IMR-90 (cell line): ENCODE results near the gene HAX1.

Experiments
- BHLHE40 ChIP-seq: fragments of 150-350 bp; IDR thresholded peaks from 2 replicates; pipeline ENCODE4 v1.6.1; 2016; ENCODE audit warnings: mild to moderate bottlenecking, low read depth, low read length
- CEBPB ChIP-seq: IDR thresholded peaks from 2 replicates; pipeline ENCODE4 v1.6.1; 2012; ENCODE audit warnings: low read depth, low read length, improper control_type of control experiment
- POLR2A ChIP-seq: IDR thresholded peaks from 2 replicates; pipeline ENCODE4 v1.6.1; 2012; ENCODE audit warnings: mild to moderate bottlenecking, low read depth, low read length
- RCOR1 ChIP-seq: IDR thresholded peaks from 2 replicates; pipeline ENCODE4 v1.6.1; 2012; ENCODE audit warnings: mild to moderate bottlenecking, low read length, improper control_type of control experiment; ENCODE audit not compliant: insufficient replicate concordance
- TF ChIP-seq, protein P1 (sequence below): conservative IDR thresholded peaks from 2 replicates; pipeline ENCODE4 v1.5.1; 2012; ENCODE audit warnings: mild to moderate bottlenecking, low read depth, low read length, improper control_type of control experiment

DNA sequence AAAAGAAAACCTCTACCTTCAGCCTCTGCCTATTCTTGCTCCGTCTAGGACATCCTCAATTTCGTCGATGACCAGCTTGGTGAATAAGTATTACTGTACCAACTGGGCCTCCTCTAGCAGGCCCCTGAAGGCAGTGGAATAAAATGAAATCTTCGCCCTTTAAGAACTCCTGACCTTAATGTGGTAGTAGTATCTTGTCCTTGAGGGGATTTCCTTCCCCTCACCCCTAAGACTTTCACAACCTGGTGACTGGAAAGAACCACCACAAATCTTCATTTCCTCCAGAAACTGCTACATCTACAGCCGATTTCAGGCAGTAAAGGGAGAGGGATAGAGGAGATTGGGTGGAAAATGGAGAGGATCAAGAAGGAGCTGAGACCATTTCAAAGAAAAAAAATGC, 1.6 kb upstream of the HAX1 start:
- TF ChIP-seq, protein P1, sequence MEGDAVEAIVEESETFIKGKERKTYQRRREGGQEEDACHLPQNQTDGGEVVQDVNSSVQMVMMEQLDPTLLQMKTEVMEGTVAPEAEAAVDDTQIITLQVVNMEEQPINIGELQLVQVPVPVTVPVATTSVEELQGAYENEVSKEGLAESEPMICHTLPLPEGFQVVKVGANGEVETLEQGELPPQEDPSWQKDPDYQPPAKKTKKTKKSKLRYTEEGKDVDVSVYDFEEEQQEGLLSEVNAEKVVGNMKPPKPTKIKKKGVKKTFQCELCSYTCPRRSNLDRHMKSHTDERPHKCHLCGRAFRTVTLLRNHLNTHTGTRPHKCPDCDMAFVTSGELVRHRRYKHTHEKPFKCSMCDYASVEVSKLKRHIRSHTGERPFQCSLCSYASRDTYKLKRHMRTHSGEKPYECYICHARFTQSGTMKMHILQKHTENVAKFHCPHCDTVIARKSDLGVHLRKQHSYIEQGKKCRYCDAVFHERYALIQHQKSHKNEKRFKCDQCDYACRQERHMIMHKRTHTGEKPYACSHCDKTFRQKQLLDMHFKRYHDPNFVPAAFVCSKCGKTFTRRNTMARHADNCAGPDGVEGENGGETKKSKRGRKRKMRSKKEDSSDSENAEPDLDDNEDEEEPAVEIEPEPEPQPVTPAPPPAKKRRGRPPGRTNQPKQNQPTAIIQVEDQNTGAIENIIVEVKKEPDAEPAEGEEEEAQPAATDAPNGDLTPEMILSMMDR: no peak
- TF ChIP-seq BHLHE40 (no peak), CEBPB (no peak), POLR2A (no peak), RCOR1 (no peak)
